Stimulated activated CD4-positive, alpha-beta T cell treated with anti-CD3 and anti-CD28 coated beads, TNF-alpha, amount 100 ng/mL, for 48 hours (primary cell): ENCODE data around the gene SNED1.

Experiments used
- DNase-seq, 3 donors: peaks; one replicate each; pipeline ENCODE4 v3.0.0-alpha.2; 2020; ENCODE audit warnings: low read depth in 3 of 3

The SNED1 gene

DNA sequence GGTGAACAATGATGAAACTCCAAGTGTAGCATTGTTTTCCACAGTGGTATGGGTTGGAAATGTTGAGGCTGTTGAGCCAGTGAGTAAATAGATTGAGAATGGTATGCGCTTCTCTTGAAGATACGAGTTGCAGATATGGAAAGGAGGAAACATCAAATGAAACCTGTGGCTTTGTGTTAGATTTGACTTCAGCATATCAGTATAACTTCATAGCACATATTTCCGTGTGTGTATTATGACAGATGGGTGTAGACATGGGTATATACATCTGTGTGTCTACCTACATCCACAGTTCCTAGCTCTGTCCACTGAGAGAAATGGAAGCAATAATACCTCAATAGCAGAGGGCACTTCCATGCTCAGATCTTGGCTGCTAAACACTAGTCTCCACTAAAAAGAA lies 8.0 kb downstream of the SNED1 start:
- DNase-seq: no peak

DNA sequence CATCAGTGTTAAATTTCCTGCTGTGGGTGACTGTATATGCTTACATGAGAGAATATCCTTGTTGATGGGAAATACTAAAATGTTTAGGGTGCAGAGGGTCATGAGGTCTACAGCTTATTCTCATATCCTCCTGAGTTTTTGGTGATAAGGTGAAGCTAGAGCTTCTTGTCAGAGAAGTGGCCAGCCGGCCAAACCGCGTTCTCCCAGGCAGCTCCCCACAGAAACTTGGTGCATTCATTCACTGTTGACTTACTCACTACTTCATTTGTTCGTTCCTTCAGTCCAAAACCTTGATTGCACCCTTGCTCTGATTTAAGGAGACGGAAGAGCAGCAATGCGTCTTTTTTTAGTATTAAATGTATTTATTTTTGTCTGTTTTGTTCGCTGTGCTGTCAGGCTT lies 8.7 kb downstream of the SNED1 start:
- no peak for DNase-seq

DNA sequence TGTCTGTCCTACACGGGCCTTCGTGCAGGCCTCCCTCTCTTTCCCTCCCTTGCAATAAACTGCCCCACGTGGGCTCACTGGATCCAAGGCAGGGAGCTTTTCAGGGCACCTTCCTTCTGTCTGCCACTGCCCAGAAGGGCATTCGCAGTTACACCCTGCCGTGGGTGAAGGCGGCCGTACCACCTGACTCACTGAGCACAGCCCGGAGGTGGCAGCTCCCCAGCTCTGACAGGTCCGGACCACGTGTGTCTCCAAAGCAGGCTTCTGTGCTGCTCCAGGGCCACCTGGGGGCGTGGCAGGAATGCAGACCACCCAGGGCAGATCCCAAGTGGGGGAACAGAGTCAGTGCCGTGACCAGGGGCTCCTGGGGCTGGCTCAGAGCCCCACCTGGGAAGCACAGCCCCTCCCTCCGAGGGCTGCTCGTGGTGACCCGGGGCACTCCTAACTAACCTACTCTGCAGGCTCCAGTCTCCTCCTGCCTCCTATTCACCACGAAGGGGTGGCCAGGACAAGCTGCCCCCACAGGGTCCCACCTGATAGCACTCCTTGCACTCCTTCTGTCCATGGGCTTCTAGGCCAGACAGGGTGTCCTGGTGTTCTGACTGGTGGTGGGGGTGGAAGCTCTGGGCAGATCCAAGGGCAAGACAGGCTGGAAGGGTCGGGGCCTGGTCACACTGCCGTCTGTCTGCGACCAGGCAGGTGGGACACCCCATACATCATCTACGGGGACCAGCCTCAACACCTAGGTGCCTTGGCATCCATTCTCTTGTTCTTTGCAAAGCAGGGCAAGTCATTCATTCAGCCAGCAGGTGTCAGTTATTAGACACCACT lies 9.7 kb downstream of the SNED1 start:
- no peak for DNase-seq

DNA sequence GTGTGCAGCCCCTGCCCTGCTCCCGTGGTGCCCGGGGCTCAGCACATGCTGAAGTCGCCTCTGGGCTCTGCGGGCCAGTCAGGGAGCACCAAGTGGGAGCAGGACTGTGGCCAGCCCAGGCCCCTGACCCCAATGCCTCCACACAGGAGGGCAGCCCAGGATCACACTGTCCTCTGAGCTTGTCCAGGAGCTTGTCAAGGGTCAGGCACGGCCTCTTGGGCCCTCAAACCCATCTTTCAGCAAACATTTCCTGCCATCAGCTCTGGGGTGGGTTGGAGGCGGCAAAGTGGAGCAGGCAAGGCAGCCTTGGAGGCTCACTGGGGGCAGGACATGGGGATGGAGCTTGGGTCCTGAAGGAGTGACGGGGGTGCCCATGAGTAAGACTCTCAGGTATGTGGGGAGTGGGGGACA lies 10.3 kb downstream of the SNED1 start:
- DNase-seq: no peak

DNA sequence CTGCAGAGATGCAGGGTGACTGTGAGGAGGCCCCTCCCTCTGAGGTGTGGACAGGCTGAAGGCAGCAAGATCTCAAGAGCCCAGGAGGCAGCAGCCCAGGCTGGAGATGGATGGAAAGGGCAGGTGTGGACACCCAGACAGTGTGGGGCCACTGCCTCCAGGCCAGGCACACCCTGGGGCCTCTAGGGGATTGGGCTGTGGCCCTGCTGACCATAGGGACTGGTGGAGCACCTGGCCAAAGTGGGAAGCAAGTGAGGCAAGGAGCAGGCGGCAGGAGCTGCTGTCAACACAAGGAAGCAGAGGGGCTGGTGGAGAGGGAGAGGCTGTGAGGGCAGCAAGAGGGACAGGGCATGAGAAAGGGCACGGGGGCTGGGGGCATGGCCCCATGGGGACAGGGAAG lies 10.8 kb downstream of the SNED1 start:
- no peak for DNase-seq

DNA sequence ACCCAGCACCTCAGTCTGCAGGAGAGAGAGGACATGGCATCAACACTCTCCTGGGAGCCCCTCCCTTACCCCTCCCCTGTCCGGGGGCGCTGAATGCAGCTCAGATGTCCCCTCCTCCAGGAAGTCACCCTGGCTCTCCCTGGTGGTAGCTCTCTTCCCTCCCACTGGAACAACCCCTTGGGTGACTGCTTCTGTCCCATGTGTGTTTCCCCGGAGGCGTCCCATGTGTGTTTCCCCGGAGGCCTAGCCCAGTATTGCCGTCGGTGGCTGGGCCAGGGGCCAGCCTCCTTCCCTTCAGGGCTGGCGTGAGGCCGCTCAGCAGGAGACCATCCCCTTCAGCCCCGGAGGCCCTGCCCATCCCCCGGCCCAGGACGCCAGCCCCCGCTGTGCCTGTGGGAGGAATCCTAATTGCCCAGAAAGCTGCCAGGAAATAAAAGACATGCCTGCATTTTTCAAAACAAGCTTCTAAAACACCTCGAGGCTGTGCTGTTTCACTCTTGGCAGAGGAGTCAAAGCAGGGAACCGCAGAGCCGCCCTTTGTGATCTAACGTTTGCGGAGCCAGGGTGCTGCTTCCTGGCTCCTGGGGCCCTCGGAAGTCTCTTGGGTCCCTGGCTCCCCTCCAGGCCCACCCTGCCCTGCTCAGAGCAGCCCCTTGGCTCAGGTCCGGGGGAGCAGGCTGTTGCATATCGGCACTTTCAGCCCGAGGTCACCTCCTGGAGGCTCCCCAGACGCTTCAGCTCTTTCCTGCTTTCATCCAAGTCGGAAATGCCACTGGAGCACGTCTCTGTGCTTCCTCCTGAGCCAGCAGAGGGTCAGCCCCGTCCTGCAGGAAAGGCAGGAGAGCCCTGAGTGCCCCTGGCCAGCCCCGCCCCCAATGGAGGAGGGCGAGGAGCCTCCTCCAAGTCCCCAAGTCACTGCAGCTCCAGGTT lies 11.4 kb downstream of the SNED1 start:
- peak in 1 of 3 donors; percentile 22 for DNase-seq

DNA sequence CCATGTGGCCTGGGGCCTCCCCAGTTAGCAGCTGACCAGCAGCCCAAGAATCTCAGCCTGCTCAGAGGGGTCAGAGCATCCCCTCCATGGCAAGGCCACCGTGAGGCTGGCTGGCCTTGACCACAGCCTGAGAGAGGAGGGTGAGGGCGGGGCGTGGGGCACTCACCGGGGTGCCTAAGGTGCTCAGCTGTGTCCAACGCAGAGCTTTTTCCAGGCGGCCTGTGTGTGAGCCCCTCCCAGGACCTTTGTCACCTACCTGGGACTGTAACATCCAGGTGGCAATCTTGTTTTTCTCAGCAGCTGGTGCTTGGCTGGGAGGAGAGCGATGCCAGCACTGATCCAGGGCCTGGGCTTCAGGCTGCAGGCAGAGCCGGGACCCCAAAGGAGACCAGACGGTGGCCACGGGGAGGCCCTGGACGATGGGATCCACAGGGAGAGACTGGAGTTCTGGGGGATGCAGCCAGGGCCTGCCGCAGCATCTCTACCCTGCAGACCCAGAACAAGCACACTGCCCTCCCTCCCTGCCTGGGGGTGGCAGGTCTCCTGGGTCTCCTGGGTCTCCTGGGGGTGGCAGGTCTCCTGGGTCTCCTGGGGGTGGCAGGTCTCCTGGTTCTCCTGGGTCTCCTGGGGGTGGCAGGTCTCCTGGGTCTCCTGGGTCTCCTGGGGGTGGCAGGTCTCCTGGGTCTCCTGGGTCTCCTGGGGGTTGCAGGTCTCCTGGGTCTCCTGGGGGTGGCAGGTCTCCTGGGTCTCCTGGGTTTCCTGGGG lies 12.3 kb downstream of the SNED1 start:
- no peak for DNase-seq

DNA sequence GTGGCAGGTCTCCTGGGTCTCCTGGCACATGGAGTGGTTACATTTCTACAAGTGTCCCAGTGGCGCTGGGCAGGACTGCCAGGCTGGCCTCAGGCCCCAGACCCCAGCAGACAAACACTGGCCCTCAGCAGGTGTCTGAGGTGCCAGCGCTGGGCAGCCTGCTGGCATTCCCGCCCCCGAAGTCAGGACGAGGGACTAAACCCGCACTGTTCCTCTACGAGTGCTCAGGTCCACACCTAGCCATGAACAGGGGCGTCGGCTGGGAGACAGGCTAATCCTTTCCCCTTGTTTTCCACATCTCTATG lies 12.8 kb downstream of the SNED1 start:
- no peak for DNase-seq

DNA sequence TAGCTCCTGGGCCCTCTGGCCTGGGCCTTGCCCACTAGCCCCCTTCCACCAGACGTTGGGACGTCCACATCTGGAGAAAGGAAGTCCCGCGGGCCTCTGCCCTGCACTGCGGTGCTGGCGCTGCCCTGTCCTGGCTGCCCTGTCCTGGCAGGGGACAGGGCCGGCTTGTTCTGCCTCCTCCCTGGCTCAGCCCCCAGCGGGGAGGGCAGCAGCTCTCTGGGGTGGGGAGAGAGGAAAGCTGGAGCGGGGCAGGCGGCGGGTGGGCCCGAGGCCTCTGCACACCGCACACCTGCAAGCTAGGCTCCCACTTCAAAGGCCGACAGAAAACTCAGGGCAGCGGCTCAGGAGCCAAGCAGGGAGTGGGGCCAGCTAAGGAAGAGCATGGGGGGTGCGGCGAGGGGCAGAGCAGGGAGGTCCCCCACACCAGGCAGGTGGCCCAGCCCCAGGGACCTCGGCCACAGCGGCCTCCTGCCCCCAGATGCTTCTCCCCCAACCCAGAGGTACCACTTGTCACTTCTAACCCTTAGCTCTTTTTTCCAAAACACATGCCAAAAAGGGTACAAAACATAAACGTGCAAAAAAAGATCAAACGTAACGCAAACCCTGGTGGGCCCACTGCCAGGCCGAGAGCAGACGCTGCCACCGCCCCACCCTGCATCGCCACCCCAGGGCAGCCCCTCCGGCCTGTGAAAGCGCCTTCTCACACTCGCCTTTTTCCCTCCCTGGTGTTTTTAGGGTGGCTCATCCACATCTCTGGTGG lies 13.5 kb downstream of the SNED1 start:
- DNase-seq: no peak

DNA sequence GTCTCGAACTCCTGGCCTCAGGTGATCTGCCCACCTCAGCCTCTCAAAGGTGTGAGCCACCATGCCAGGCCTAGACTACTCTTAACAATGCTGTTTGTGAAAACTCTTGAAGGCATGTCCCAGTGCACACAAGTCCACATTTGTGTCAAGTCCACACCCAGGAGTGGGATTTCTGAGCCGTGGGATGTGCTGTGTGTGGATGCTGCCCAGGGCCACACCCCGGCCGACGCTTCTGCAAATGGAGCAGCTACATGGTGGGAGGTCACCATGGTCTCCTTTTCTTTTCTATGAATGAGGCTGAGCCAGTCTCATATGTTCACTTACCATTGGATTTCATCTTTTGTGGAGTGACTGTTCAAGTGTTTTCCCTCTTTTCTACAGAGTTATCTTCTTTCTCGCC lies 15.8 kb downstream of the SNED1 start:
- no peak for DNase-seq

DNA sequence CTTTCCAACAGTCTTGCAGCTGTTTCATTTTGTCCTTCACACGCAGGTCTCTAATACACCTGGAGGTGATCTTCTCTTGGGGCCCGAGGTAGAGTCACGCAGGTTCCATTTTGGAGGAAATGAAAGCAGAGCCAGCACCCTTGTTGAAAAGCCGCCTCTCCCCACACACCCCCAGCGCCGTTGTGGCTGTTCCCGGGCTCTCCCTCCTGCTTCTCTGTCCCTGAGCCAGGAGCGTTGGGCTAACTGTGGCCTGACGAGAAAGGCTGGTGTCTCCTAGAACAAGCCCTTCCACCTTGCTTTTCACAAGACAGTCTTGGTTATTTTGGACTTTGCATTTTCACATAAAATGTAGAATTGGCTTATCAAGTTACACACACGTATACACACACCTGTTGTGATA lies 16.3 kb downstream of the SNED1 start:
- no peak for DNase-seq

DNA sequence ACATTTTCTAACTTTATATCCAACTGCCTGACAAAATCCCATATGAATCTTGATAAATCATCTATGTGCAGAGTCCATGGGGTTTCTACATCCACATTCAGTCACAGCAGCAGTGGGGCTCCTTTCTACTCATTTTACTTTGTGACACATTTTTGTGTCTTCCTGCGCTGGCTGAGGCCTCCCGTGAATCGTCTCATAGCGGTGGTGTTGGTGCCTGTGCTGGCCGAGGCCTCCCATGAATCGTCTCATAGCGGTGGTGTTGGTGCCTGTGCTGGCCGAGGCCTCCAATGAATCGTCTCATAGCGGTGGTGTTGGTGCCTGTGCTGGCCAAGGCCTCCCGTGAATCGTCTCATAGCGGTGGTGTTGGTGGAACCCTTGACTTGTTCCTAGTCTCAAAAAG lies 17.0 kb downstream of the SNED1 start:
- DNase-seq: no peak

DNA sequence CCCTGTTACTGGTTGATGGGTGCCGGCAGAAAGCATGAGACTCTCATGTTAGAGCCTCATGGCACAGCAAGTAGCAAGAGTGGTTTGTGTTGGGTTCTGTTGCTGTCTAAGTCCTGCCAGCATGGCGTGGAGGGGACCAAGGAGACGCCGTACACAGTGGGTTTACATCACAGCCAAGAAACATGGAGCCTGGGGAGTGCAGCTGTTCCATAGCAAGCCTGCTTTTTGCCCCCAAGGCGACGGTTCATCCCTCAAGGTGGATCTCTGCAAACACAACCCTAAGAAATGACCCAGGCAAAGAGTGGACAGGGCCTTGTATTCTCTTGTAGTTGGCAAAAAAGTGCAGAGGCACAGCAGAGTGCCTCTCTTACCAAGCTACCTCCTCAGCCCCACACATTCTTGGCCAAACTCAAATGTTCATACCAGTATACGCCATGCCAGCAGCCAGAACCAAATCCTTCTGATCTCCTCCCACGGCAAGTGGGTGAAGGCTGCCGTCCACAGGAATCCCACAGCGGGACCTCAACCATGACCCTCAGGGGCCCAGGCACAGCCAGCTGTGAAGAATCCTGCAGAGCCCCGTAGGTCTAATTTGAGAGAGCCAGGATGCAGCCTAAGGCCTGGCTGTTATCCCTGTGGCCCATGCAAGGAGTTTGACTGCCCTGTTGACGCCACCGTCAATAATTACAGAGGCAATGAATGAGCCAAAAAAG lies 19.0 kb downstream of the SNED1 start:
- no peak for DNase-seq

DNA sequence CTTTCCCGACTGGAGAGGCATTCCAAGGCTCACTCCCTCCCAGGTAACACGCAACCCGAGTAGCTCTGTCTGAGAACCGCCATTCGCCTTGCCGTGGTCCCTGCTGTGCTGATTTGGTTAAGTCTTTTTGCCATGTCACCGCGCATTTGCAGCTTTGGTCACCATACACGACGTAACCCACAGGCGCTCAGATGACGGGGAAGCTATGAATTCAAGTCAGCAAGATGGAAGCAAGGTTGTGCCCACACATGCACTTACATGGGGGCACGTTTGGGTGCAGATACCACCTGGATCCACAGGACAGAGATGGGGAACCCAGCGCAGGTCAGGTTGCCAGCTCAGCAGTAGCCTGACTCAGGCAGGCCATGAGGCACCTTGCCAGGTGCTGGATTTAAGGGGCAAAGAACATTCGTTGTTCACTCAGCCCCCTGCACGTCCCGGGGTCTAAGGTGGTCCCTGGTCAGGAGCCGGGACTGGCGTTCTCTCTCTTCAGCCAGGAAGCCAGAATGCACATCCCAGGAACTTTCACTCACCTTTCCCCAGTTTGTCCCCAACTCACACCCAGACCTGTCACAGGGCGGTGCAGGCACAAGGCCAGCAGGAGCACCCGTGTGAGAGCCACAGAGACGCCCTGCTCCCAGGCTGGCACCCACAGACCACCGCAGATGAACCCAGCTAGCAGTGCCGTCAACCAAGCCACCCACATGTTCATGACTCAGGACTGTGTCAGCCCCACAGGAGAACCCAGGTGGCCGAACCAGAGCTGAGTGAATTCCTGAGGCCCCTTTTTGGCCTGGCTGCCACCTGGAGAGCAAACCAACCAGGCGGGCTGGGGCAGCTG lies 19.9 kb downstream of the SNED1 start:
- DNase-seq: no peak

DNA sequence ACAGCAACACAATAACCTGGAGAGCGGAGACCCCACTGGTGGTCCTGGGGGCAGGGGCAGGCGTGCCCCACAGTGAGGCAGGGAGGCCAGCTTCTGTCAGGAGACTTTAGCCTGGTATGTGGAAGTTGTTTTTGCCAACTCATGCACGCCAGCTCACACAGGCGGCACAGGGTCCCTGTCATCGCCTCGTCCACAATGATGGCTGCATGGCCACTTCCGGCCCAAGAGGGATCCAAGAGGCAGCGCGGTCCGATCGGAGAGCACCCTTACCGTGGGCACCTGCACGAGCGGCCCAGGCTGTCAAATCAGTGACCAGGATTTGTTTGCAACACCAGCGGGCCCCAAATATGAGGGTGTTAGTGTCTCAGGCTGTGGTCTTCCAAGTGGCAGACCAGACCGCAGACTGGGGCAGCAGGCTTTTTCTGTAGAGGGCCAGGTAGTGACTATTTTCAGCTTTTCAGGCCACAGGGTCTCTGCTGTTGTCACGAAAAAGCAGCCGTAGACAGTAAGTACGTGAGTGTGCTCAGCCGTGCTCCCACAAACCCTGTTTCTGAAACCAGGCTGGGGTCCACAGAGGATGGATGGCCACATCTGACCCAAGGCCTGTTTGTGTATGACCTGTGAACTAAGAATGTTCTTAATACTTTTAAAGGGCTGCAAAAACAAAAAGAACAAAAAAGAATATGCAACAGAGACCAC lies 21.2 kb downstream of the SNED1 start:
- no peak for DNase-seq

DNA sequence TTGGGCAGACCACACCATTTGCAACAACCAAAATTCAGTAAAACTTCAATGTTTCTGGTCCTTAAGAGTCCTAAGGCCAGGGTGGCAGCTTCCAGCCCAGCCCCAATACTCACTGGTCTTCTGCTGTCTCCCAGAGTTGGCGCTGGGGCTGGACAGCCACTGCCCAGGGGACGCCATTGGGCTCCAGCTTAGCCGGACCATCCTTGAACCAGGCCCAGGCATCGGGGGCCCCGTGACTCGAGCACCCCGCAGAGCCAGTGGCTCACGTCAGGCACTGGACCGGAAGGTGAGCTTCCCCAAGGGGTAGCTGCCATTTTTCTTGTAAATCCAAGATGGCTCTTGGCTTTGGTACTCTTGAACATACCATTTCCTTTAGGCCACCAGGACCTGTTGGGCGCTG lies 21.8 kb downstream of the SNED1 start:
- no peak for DNase-seq

DNA sequence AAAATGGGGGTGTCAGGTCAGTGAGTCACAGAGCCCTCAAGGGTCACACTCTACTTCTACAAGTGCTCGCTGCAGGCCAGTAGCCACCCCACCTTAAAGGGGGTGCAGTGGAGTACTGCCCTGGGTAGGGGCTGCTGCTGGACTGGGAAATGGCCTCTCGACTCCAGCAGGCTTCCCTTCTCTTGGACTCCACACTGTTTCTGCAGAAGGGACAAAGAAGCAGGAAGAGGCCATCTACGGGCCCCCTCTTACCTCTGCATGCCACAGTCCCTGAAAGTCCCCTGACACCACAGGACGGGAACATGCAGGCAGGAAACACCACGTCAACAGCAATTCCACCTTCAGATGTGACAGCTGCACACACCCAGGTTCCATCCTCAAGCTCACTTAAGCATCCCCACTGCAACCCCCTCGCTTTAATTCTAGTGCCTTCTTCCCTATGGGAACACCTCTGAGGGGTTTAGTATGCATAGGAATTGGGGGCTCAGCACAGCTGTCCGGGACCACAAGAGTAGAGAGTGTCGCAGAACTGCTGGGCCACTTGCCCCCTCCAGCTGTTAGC lies 22.3 kb downstream of the SNED1 start:
- DNase-seq: no peak

DNA sequence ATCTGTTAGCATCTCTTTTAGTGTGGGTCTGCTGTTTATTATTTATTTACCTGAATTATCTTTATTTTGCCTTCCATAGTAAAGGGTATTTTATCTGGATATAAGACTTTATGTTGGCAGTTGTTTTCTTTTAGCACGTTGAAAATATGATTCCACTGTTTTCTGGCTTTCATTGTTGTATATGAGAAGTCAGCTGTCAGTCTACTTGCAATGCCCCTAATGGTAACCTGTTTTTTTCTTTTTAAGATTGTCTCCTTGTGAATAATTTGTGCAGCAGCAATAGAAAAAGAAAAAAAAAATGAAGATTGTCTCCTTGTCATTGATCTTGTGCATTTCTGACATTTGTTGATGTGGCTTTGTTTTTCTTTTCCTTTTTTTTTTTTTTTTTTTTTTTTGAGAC lies 27.2 kb downstream of the SNED1 start:
- no peak for DNase-seq
